Panc1 (cell line): ENCODE results near the gene SAMD4A. TPM values are rescaled to one million over a fixed set of nuclear protein-coding genes. Genes with fewer than 3 reads are reported as not detected.

ENCODE experiments used
- ATAC-seq: fragments of 200-7000 bp; cut with Tn5 transposase; 2 replicates; pipeline ENCODE4 v1.9.1; 2020; ENCODE audit warnings: mild to moderate bottlenecking, moderate library complexity
- BruUV-seq: library from RNA; stranded (reverse); fragments of 400-500 nt; replicated peaks from 2 replicates; lab custom pipeline; 2021; lab: Mats Ljungman, UMichigan
- CTCF ChIA-PET: fragments of 300-600 bp; sonication (Branson Sonifier 250); formaldehyde crosslinking; loops from one replicate; lab custom pipeline; 2022; ENCODE audit warnings: antibody characterized with exemption; lab: Charles Lee
- POLR2A ChIA-PET: fragments of 300-600 bp; sonication (Branson Sonifier 250); formaldehyde crosslinking; loops from one replicate; lab custom pipeline; 2022; ENCODE audit warnings: antibody characterized with exemption; lab: Charles Lee
- DNase-seq: peaks from one replicate; pipeline ENCODE4 v3.0.0-alpha.2; 2010; ENCODE audit warnings: low read depth, low spot score
- H3K27ac ChIP-seq: 2 replicates; pipeline ENCODE4 v1.5.1; 2011; ENCODE audit warnings: mild to moderate bottlenecking, low read length, inconsistent platforms
- H3K27me3 ChIP-seq: fragments of 200-500 bp; sonication (Bioruptor generic); 2 replicates; pipeline ENCODE4 v1.6.0; 2014; ENCODE audit warnings: low read length, inconsistent platforms; ENCODE audit not compliant: control insufficient read depth, insufficient read depth
- H3K36me3 ChIP-seq: fragments of 200-500 bp; sonication (Bioruptor generic); 2 replicates; pipeline ENCODE4 v1.5.1; 2014; ENCODE audit warnings: inconsistent platforms, mild to moderate bottlenecking, low read length, moderate library complexity; ENCODE audit not compliant: control insufficient read depth, insufficient read depth
- H3K4me1 ChIP-seq: 2 replicates; pipeline ENCODE4 v1.5.1; 2011; ENCODE audit warnings: inconsistent platforms, mild to moderate bottlenecking, low read length, moderate library complexity; ENCODE audit not compliant: control insufficient read depth, insufficient read depth
- H3K4me3 ChIP-seq, 2 experiments: 2 replicates each; pipeline ENCODE4 v1.5.1; 2011 to 2012; ENCODE audit warnings: low read depth in 2 of 2, low read length in 2 of 2, mild to moderate bottlenecking in 2 of 2, inconsistent platforms in 1 of 2, moderate library complexity in 1 of 2
- H3K9me3 ChIP-seq: fragments of 200-500 bp; sonication (Bioruptor generic); 2 replicates; pipeline ENCODE4 v1.5.1; 2014; ENCODE audit warnings: low read depth, mild to moderate bottlenecking, inconsistent platforms, low read length, moderate library complexity; ENCODE audit not compliant: control insufficient read depth, insufficient read depth
- POLR2AphosphoS5 ChIP-seq: IDR thresholded peaks from 2 replicates; pipeline ENCODE4 v1.6.1; 2012; ENCODE audit warnings: mild to moderate bottlenecking, low read depth, low read length, moderate library complexity
- SIN3A ChIP-seq: IDR thresholded peaks from 2 replicates; pipeline ENCODE4 v1.6.1; 2012; ENCODE audit warnings: low read depth, mild to moderate bottlenecking, low read length, moderate library complexity, borderline replicate concordance; ENCODE audit not compliant: insufficient read depth
- TCF7L2 ChIP-seq: IDR thresholded peaks from 2 replicates; pipeline ENCODE4 v1.6.1; 2011; ENCODE audit warnings: mild to moderate bottlenecking, low read depth, low read length, inconsistent platforms
- in situ Hi-C: cut with HindIII; loops from 2 replicates; pipeline ENCODE4 v1.10.0; 2016; ENCODE audit warnings: low sequenced_read_pairs, low pct_unique_long_range_greater_than_20kb
- intact Hi-C: fragments of 100-400 bp; cut with micrococcal nuclease; formaldehyde crosslinking; loops from one replicate; pipeline ENCODE4 v1.10.0; 2022; ENCODE audit not compliant: unreplicated experiment
- total RNA-seq: library from RNA; stranded (reverse); gene quantifications from one replicate; pipeline ENCODE4 v1.2.1, GENCODE V29; 2021; ENCODE audit not compliant: unreplicated experiment
- TF ChIP-seq, protein P1 (sequence below): fragments of 450-650 bp; IDR thresholded peaks from 2 replicates; pipeline ENCODE4 v1.5.1; 2017; ENCODE audit warnings: mild to moderate bottlenecking
- TF ChIP-seq, protein P2 (sequence below), 2 experiments: IDR thresholded peaks; 2 replicates each; pipeline ENCODE4 v1.6.1; 2011 to 2012; ENCODE audit warnings: low read depth in 2 of 2, control low read depth in 1 of 2, low read length in 1 of 2, mild to moderate bottlenecking in 1 of 2, moderate library complexity in 1 of 2; ENCODE audit not compliant: insufficient read depth in 1 of 2

SAMD4A gene
- total RNA-seq, 1 experiment from 2014 or later: 15.2 TPM

DNA sequence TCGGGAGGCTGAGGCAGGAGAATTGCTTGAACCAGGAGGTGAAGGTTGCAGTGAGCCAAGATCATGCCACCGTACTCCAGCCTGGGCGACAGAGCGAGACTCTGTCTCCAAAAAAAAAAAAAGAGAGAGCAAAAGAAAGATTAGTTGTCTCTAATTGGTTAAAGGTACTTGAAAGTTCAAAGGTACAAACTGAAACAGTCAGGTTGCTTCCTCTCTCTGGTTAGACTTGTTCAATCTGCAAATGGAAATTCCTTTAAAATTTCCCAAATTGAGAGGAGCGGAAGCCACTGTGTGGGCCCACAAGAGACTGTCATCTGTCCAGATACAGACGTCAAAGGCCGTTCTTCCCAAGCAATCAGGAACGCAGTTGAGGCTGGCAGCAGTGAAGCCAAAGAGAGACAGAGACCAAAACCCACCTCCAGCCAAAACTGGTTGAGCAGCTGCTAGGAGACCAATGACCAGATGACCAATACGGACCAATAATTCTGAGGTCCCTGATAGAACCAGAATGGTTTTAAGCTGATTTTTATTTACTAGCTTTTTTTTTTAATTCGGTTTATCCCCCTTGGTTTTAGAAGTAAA, 272.1 kb downstream of the SAMD4A start:
- no peaks in the 10 kb centered on the region for H3K36me3 ChIP-seq
- H3K27ac ChIP-seq: no peak overlapping the region
- no peaks in the 10 kb centered on the region for H3K27me3 ChIP-seq
- ChIA-PET CTCF (no interaction called here), POLR2A (no interaction called here)
- no peak for DNase-seq
- no peaks in the 10 kb centered on the region for H3K4me1 ChIP-seq
- TF ChIP-seq SIN3A (no peak), TCF7L2 (no peak), POLR2AphosphoS5 (no peak)
- TF ChIP-seq, protein P1, sequence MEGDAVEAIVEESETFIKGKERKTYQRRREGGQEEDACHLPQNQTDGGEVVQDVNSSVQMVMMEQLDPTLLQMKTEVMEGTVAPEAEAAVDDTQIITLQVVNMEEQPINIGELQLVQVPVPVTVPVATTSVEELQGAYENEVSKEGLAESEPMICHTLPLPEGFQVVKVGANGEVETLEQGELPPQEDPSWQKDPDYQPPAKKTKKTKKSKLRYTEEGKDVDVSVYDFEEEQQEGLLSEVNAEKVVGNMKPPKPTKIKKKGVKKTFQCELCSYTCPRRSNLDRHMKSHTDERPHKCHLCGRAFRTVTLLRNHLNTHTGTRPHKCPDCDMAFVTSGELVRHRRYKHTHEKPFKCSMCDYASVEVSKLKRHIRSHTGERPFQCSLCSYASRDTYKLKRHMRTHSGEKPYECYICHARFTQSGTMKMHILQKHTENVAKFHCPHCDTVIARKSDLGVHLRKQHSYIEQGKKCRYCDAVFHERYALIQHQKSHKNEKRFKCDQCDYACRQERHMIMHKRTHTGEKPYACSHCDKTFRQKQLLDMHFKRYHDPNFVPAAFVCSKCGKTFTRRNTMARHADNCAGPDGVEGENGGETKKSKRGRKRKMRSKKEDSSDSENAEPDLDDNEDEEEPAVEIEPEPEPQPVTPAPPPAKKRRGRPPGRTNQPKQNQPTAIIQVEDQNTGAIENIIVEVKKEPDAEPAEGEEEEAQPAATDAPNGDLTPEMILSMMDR: no peak
- TF ChIP-seq, protein P2, sequence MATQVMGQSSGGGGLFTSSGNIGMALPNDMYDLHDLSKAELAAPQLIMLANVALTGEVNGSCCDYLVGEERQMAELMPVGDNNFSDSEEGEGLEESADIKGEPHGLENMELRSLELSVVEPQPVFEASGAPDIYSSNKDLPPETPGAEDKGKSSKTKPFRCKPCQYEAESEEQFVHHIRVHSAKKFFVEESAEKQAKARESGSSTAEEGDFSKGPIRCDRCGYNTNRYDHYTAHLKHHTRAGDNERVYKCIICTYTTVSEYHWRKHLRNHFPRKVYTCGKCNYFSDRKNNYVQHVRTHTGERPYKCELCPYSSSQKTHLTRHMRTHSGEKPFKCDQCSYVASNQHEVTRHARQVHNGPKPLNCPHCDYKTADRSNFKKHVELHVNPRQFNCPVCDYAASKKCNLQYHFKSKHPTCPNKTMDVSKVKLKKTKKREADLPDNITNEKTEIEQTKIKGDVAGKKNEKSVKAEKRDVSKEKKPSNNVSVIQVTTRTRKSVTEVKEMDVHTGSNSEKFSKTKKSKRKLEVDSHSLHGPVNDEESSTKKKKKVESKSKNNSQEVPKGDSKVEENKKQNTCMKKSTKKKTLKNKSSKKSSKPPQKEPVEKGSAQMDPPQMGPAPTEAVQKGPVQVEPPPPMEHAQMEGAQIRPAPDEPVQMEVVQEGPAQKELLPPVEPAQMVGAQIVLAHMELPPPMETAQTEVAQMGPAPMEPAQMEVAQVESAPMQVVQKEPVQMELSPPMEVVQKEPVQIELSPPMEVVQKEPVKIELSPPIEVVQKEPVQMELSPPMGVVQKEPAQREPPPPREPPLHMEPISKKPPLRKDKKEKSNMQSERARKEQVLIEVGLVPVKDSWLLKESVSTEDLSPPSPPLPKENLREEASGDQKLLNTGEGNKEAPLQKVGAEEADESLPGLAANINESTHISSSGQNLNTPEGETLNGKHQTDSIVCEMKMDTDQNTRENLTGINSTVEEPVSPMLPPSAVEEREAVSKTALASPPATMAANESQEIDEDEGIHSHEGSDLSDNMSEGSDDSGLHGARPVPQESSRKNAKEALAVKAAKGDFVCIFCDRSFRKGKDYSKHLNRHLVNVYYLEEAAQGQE (IDR thresholded peaks at IDR 0.05; ENCODE audit: insufficient read depth in 1 of 2, low read depth in 2 of 2, low read length in 1 of 2): no peak
- no peak for ATAC-seq
- in situ Hi-C loops: no loop called here
- intact Hi-C loops: no loop called here
- no TSS peak for BruUV-seq
- no peak overlapping the region for H3K4me3 ChIP-seq
- H3K9me3 ChIP-seq: no peaks in the 10 kb centered on the region

GRCh38 chr14:54839701-54840119, 272.8 kb downstream of the SAMD4A start:
- H3K4me1 ChIP-seq: no peaks in the 10 kb centered on the region
- no peaks in the 10 kb centered on the region for H3K27me3 ChIP-seq
- intact Hi-C loops: no loop called here
- H3K4me3 ChIP-seq: no peak overlapping the region
- DNase-seq (no peak), ATAC-seq (no peak)
- POLR2A ChIA-PET: no interaction called here
- no TSS peak for BruUV-seq
- TF ChIP-seq SIN3A: no peak
- TF ChIP-seq POLR2AphosphoS5: no peak
- TF ChIP-seq TCF7L2: no peak
- TF ChIP-seq, protein P1: no peak
- TF ChIP-seq, protein P2 (IDR thresholded peaks at IDR 0.05; ENCODE audit: insufficient read depth in 1 of 2, low read depth in 2 of 2, low read length in 1 of 2): no peak
- no peaks in the 10 kb centered on the region for H3K9me3 ChIP-seq
- H3K27ac ChIP-seq: no peak overlapping the region
- in situ Hi-C loops: no loop called here
- CTCF ChIA-PET: no interaction called here
- no peaks in the 10 kb centered on the region for H3K36me3 ChIP-seq
